ENCODE data around the gene ANKRD2.
A peak's percentile ranks its signal among the peaks of the same experiment; 100 is the strongest.
"Not testable (repeated sequence)": the region's sequence is repeated elsewhere in the genome, so short reads cannot be mapped to it uniquely, and the experiment has no call there.

The ANKRD2 gene

DNA sequence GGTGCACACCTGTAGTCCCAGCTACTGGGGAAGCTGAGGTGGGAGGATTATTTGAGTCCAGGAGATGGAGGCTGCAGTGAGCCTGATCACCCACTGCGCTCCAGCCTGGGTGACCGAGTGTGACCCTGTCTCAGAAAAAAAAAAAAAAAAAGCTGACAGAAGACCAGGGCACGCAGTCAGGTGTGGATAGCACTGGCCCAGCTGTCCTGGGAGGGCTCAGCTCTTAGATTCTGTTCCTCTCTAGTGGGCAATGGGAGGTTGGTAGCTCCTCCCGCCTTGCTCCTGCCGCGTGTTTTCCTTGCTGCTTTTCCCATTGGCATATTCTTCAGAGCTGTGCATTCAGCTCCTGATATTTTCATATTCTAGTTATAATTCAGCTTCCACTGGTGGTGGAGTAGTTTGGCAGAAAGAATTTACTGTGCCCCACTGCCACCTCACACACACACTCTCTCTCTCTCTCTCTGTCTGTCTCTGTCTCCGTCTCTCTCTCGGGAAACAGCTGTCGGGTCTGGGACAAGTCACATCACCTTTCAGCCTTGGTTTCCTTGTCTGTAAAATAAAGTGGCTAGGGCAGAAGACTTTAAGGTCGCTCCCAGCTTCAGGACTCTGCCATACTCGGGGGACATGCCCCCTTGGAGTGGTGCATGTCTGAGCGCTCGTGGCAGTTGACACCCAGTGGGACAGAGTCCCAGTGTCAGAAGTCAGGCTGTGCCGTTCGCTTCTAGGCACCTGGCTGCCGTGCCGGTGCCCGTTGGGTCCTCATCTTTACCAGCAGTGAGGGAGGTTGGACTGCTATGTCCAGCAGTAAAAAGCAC lies 25.9 kb upstream of the ANKRD2 start:
- no peak for DNase-seq (ENCODE audit: low spot score)

DNA sequence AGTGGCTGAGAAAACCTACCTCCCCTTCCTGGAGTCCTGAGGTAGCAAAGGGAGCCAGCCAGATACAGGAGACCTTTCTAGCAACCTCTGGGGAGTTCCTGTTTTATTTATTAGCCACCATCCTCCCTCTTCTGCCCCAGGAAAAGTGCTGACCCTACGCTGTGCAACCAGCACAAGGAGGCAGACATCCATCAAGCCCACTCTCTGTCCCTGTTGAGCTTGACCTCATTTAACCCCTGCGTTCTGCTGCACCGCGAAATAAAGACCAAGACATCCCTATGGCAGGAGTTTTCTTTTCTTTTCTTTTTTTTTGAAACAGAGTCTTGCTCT lies 25.3 kb upstream of the ANKRD2 start:
- no peak for DNase-seq (ENCODE audit: low spot score)

DNA sequence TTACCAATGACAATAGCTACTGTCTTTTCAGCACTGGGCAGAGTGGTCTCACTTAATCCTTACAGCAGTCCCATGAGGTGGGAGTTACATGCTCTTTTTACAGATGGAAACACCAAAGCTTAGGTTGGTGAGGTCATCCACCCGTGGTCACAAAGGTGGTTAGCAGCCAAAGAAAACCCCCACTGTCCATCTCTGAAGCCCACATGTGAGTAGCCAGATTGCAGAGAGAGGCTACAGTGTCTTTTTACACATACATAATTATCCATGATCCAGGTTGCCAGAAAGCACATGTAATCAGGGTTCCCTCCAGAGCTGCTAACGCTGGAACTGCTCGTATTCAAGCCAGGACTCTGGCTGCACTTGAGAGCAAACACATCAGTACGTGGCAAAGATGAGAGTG lies 24.6 kb upstream of the ANKRD2 start:
- no peak for DNase-seq (ENCODE audit: low spot score)

DNA sequence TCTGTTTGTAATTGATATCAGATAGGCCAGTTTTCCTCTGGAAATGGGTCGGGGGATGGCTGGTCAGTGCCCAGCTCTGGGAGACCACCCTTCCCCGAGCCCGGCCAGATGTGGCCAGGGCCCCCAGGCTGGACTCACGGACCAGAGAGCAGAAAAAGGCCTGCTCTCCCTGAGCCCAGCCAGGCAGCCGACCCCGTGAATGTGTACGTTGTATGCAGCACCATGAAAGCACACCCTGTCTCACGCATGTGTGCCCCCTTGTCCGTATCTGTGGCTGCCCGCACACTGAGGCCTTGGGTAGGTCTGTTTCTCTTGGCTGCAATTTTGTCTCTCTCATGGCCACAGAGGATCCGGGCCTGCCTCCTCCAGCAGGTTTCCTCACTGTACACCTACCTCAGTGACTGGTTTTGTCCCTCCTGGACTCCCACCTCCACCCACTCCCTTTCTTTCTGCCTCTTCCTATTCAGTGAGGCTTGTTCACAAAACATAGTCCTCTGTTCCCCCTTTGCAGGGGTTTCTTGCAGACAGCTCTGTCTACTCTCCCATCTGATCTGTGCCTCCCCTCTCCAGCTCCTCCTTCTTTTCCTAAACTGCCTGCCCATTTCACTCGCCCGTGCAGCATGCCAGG lies 23.6 kb upstream of the ANKRD2 start:
- DNase-seq (ENCODE audit: low spot score), result no peak

DNA sequence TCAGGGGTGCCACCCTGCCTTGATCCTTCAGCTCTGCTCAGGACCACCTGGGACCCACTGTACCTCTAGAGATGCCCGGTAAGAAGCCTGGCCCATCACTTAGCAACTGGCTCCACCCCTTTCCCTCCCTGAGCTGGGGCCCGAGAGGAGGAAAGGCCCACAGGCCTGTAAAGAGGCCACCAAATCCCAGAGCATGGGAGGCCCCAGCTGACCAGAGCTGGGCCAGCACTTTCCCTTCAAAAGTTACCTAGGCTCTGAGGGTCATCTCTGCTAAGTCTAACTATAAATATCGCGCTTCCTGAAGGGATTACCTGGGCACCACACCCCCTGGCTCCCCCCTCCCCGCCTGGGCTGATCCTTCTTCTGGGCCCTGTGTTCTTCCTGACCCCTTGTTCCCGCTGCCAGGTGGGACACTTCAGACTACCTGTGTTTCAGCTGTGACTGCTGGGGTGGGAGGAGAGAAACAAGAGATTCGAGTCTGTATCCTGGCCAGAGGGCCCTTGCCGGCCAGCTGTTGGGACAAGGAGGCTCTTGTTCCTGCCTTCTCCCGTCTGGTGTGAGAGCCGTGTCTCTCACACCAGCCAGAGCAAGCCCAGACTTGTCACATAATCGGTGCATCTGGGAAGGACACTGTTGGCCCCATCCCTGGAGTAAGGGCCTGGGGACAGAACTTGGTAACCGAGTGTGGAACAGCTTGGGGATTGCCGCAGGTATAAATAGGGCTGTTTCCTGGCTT lies 22.8 kb upstream of the ANKRD2 start:
- DNase-seq (ENCODE audit: low spot score), result no peak

DNA sequence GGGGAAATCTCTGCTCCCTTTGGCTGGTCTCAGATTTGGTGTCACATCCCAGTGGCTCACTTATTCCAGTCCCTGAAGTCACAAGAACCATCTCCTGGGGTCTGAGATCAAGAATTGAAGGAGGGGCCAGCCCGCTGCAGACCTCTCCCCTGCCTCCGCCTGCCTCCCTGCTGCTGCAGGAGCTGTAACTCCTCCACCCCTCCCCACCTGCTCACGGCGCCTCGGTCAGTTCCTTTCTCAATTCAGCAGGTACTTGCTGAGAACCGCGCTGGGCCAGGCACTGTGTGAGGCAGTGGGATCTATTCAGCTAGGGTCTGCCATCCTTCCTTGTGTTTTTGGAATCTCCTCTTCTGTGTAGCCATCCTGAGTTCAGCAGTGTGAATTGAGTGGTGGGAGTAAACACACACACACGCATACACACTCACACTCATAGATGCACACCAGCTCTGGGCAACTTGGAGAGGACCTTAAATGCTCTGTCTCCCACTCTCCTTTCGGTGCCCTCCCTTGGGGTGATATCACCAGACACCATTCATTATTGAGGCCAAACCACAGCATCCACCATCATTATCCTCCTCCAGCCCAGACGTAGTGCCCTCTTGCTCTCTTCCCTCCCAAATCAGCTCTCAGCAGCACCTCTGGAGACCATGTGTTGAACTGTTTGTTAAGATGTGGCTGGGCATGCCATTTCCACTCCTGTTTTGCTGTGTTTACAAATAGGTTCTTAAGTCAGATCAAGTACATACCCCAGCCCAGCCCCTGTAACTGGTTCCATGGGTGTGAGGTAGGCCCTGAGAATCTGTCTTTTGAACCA lies 22.0 kb upstream of the ANKRD2 start:
- DNase-seq (ENCODE audit: low spot score), result no peak

DNA sequence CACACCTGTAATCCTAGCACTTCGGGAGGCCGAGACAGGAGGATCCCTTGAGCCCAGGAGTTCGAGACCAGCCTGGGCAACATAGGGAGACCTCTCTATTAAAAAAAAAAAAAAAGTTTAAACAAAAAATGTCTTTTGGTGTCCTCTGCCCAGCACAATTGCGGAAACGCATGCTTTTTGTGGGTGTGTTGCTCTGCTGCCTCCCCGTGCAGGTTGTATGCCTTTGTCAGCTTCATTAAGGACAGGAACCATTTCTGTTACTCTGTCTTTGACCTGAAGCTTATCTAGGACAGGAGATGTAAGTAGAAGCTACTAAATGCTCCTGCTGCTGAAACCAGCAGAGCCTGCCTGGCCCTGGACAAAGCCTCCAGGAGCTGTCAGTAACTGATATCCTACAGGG lies 21.3 kb upstream of the ANKRD2 start:
- DNase-seq (ENCODE audit: low spot score), result no peak

DNA sequence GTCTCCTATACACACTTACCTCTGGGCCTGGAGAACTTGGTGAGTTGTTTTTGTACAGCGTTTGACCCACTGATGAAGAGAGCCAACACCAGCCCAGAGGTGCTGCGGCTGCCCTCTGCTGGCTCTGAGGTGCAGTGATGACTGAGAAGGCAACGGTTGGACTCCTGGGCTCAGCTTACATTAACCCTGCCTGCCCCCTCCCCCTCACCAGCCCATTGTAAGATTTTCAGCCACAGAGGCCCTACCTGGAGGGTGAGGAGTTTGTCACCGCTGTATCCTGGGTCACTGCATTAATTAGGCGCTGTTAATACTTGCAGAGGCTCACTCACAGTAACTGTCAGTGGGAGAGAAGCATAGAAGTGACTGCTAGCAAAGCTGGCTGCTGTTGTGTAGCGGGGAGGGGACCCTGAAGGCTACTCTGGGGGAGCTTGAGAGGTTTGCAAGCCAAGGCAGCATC lies 19.0 kb upstream of the ANKRD2 start:
- DNase-seq (ENCODE audit: low spot score), result peak; percentile 87

DNA sequence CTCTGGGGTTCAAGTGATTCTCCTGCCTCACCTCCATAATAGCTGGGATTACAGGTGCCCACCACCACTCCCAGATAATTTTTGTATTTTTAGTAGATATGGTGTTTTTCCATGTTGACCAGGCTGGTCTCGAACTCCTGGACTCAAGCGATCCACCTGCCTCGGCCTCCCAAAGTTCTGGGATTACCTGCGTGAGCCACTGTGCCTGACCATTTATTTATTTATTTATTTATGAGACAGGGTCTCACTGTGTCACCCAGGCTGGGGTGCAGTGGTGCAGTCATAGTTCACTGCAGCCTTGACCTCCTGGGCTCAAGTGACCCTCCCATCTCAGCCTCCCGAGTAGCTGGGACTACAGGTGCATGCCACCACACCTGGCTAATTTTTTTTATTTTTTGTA lies 18.2 kb upstream of the ANKRD2 start:
- not testable (repeated sequence) for DNase-seq (ENCODE audit: low spot score)

DNA sequence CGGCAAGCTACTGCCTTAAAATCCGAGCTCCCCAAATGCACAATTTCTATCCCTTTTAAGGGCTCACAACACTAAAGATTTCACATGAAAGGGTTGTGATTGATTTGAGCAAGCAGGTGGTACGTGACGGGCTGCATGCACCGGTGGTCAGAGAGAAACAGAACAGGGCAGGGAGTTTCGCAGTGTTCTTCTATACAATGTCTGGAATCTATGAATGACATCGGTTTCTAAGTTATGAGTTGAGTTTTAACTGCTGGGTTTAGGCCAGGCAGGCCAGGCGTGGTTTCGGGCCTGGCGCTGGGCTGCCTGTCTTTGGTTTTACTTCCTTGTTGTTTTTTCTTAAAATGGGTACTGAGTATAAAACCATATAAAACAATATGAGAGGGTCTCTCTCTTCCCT lies 17.0 kb upstream of the ANKRD2 start:
- DNase-seq (ENCODE audit: low spot score), result not testable (repeated sequence)

DNA sequence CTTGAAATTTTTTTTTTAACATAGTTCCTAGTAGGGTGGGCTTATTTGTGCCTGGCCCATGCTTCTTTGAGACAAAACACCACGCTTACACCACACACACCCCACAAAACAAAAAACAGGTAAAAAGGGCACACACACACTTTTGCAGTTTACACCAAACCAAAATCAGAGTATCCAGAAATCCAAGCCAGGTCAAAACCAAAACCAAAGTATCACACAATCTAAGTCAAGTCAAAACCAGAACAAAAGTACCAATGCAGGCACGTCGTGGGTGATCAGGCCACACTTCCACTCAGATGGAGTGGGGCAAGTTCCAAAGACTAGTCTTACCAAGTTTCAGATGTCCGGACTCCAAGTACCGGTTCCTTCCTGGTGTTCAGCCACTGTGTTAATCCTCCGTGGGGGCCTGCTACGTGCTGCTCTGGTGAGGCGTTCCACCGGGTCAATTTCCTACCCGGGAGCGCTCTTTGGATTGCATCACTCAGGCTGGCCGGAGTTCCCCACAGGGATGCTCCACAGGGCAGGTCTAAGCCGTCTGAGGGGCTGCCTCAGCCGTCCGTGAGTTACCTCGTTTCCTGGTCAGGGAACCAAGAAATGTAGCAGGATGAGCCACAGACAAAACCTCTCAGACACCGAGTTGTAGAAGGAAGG lies 11.7 kb upstream of the ANKRD2 start:
- DNase-seq (ENCODE audit: low spot score), result peak; percentile 54

DNA sequence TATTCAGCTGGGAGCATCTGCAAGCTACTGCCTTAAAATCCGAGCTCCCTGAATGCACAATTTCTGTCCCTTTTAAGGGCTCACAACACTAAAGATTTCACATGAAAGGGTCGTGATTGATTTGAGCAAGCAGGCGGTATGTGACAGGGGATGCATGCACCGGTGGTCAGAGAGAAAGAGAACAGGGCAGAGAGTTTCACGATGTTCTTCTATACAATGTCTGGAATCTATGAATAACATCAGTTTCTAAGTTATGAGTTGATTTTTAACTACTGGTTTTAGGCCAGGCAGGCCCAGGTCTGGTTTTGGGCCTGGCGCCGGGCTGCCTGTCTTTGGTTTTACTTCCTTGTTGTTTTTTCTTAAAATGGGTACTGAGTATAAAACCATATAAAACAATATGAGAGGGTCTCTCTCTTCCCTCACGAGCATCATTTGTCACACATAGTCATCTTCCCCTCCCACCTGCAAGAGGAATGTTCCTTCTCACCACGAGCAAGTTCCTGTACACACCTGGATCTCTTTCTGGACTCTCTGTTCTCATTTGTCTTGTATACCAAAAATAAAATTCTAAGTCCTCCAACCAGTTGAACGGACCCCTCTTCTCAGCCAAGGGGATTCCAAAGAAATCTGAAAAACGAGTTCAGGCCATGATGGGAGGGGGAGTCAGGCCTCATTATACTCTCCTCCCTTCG lies 11.0 kb upstream of the ANKRD2 start:
- DNase-seq (ENCODE audit: low spot score), result not testable (repeated sequence)

DNA sequence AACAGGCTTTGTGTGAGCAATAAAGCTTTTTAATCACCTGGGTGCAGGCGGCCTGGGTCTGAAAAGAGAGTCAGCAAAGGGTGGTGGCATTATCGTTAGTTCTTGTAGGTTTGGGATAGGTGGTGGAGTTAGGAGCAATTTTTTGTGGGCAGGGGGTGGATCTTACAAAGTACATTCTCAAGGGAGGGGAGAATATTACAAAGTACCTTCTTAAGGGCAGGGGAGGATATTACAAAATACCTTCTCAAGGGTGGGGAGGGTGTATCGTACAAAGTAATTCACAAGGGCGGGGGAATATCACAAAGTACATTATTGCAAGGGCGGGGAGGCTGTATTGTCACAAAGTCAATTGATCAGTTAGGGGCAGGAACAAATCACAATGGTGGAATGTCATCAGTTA lies 10.2 kb upstream of the ANKRD2 start:
- DNase-seq (ENCODE audit: low spot score), result not testable (repeated sequence)

DNA sequence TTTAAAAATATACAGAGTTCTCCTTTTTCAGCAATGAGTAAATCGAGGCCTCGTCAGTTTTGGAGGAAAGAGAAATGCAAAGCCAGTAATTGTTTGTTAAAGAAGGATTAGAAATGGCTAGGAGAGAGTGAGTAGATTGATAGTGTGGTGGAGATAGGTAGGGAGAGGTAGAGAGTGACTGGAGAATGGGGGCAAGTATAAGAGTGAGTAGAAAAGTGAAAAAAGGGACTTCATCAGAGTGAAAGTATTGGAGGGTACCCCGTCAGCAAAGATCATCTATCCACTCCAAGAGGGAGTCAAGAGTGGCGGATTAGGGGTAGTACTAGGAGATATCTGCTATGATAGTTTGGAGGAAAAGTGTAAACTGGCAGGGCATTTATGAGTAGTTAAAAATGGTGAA lies 9.2 kb upstream of the ANKRD2 start:
- no peak for DNase-seq (ENCODE audit: low spot score)

DNA sequence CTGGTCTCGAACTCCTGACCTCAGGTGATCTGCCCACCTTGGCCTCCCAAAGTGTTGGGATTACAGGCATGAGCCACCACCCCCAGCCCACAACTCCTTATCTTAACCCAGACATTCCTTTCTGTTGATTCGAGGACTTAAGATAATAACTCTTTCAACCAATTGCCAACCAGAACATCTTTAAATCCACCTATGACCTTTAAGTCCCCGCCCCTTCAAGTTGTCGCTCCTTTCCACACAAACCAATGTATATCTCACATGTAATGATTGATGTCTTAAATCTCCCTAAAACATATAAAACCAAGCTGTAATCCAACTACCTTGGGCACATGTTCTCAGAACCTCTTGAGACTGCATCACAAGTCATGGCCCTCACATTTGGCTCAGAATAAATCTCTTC lies 7.8 kb upstream of the ANKRD2 start:
- DNase-seq (ENCODE audit: low spot score), result no peak

DNA sequence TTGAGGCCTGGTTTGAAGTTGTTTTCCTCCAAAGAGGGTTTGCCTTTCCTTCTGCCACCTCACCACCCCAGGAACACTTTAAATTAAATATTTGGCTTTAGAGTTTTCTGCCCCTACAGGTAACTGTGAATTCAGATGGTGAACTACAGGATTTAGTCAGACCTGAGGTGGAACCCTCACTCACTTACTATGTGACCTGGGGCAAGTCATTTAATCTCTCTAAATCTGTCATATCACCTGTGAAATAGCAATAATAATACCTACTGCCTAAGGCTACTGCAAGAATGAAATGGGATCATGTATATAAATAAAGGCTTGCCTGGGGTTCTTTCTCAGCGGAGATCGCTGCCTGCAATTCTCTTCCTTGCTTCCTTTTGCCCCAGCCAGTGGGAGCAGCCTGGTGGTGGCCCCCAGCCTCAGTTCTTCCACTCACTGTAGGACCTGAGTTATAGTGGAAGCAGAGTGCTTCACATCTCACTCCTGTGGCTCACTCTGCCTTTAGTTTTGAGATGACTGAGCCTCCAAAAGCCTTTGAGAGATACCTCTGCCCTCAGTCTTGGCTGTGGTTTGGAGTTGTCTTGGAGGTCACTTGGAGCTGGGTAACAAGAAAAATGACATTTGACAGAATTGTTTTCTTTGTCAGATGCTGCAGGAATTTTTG lies 6.1 kb upstream of the ANKRD2 start:
- no peak for DNase-seq (ENCODE audit: low spot score)

DNA sequence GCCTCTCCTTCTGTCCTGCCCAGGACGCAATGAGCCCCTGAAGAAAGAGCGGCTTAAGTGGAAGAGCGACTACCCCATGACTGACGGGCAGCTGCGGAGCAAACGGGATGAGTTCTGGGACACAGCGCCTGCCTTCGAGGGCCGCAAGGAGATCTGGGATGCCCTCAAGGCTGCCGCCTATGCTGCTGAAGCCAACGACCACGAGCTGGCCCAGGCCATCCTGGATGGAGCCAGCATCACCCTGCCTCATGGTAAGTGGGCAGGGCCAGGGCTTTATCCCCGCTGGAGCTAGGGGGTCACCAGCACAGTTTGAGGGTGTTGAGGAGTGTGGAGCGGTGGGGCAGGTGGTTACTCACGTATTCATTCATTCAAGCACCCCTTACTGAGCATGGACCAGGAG lies 4.7 kb upstream of the ANKRD2 start:
- DNase-seq (ENCODE audit: low spot score), result no peak

DNA sequence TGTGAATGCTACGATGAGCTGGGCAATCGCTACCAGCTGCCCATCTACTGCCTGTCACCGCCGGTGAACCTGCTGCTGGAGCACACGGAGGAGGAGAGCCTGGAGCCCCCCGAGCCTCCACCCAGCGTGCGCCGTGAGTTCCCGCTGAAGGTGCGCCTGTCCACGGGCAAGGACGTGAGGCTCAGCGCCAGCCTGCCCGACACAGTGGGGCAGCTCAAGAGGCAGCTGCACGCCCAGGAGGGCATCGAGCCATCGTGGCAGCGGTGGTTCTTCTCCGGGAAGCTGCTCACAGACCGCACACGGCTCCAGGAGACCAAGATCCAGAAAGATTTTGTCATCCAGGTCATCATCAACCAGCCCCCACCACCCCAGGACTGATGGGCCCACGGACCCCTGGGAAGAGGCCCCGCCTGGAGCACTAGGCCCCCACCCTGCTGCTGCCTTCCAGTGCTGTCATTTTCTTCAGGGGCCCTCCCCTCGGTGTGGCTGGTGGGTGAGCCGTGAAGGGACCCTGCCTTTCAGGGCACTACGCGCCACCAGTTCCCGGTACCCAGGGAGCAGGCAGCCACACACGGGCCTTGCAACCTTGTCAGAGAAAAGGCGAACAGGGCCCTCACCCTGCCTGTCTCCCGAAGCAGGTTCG lies 2.3 kb upstream of the ANKRD2 start:
- DNase-seq (ENCODE audit: low spot score), result no peak

DNA sequence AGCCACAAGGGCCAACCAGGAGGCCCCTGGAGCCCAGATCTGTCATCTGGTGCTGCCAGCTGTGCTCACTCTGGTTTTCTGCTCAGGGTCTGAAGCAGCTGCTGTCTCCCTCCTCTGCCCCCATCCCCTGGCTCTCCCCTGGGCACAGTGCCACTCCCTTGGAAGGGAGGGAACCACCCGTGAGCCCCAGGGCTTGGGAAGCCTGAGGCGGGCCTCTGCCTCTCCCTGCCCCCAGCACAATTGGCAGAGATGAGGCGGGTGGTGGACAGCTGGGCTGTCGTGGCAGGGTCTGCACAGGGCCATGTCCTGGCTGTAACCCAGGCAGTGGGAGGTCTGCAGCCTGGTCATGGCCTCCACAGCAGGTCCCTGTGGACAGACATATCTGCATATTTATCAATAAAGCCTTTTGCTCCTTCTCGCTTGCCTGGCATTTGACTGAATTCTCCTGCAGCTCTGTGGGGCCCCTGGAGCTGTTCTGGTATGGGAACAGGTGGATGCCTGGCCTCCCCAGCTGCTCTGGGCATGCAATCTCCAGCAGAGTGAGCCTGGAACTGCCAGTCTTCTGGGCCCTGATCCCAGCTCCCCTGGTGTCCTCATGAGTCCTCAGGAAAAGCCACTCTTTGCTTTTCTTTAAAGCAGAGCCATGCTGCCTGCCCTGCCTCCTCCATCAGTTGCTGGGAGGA lies 1.6 kb upstream of the ANKRD2 start:
- no peak for DNase-seq (ENCODE audit: low spot score)

DNA sequence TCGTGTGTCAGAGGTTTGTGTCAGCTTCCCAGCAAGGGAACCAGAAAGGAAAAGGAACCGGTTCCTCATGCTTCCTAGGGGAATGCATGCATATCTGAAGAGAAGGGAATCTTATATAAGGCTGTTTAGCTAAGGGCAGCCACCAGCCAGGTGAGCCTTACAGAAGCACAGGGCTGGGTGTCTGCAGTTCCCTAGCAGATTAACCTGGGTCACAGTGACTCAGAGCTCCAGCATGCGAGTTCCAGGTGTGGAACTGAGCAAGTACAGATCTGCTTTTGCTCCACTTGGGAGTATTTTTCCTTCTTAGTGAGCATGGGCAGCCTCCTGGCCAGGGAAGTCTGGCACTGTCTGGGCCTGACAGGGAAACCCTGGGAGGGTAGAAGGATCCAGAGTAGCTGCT lies 957 bp upstream of the ANKRD2 start:
- DNase-seq (ENCODE audit: low spot score), result no peak
